Mucosa of stomach (tissue), 1 donor: ENCODE results near the gene IFI27L1.

ENCODE experiments used
- H3K27me3 ChIP-seq: one replicate; pipeline ENCODE4 v1.7.0; 2013; ENCODE audit warnings: mild to moderate bottlenecking, low read length; ENCODE audit not compliant: control insufficient read depth, insufficient read depth
- H3K36me3 ChIP-seq: one replicate; pipeline ENCODE4 v1.7.0; 2013; ENCODE audit warnings: low read length; ENCODE audit not compliant: control insufficient read depth, insufficient read depth
- H3K4me1 ChIP-seq: one replicate; pipeline ENCODE4 v1.7.0; 2013; ENCODE audit warnings: mild to moderate bottlenecking, low read length; ENCODE audit not compliant: control insufficient read depth, insufficient read depth
- H3K4me3 ChIP-seq: one replicate; pipeline ENCODE4 v1.7.0; 2013; ENCODE audit warnings: low read length
- H3K9ac ChIP-seq: one replicate; pipeline ENCODE4 v1.7.0; 2013; ENCODE audit warnings: mild to moderate bottlenecking, low read length, moderate library complexity
- H3K9me3 ChIP-seq: one replicate; pipeline ENCODE4 v1.7.0; 2013; ENCODE audit warnings: mild to moderate bottlenecking, low read length, moderate library complexity; ENCODE audit not compliant: control insufficient read depth
- donor health status: Pancreatic carcinoma.

The IFI27L1 gene

GRCh38 chr14:94099006-94099405 lies 17.9 kb downstream of the IFI27L1 start:
- peaks cover 22% of the 10 kb centered on the region for H3K4me1 ChIP-seq
- H3K9me3 ChIP-seq = no peaks in the 10 kb centered on the region
- H3K27me3 ChIP-seq = no peaks in the 10 kb centered on the region
- H3K36me3 ChIP-seq = no peaks in the 10 kb centered on the region
- H3K4me3 ChIP-seq = no peak overlapping the region
- H3K9ac ChIP-seq = no peak overlapping the region

GRCh38 chr14:94100847-94101246 lies 19.7 kb downstream of the IFI27L1 start:
- Histone ChIP-seq H3K9ac (no peak overlapping the region), H3K9me3 (no peaks in the 10 kb centered on the region), H3K27me3 (no peaks in the 10 kb centered on the region), H3K4me1 (peaks cover 22% of the 10 kb centered on the region), H3K36me3 (no peaks in the 10 kb centered on the region), H3K4me3 (no peak overlapping the region)

GRCh38 chr14:94101748-94102147 lies 20.6 kb downstream of the IFI27L1 start:
- no peaks in the 10 kb centered on the region for H3K36me3 ChIP-seq
- H3K27me3 ChIP-seq = no peaks in the 10 kb centered on the region
- H3K9ac ChIP-seq = no peak overlapping the region
- no peaks in the 10 kb centered on the region for H3K9me3 ChIP-seq
- no peak overlapping the region for H3K4me3 ChIP-seq
- H3K4me1 ChIP-seq = peaks cover 22% of the 10 kb centered on the region

GRCh38 chr14:94102768-94103482 lies 21.8 kb downstream of the IFI27L1 start:
- H3K9me3 ChIP-seq = no peaks in the 10 kb centered on the region
- H3K4me1 ChIP-seq = peaks cover 22% of the 10 kb centered on the region
- H3K36me3 ChIP-seq = no peaks in the 10 kb centered on the region
- no peak overlapping the region for H3K4me3 ChIP-seq
- no peaks in the 10 kb centered on the region for H3K27me3 ChIP-seq
- H3K9ac ChIP-seq = peak overlapping the region; percentile 3

GRCh38 chr14:94103554-94104150 lies 22.5 kb downstream of the IFI27L1 start:
- H3K27me3 ChIP-seq = no peaks in the 10 kb centered on the region
- peak overlapping the region; percentile 3 for H3K9ac ChIP-seq
- peaks cover 22% of the 10 kb centered on the region for H3K4me1 ChIP-seq
- no peaks in the 10 kb centered on the region for H3K36me3 ChIP-seq
- H3K9me3 ChIP-seq = no peaks in the 10 kb centered on the region
- no peak overlapping the region for H3K4me3 ChIP-seq

GRCh38 chr14:94104731-94105130 lies 23.6 kb downstream of the IFI27L1 start:
- Histone ChIP-seq H3K36me3 (no peaks in the 10 kb centered on the region), H3K4me3 (no peak overlapping the region), H3K27me3 (no peaks in the 10 kb centered on the region), H3K9ac (no peak overlapping the region), H3K9me3 (no peaks in the 10 kb centered on the region), H3K4me1 (peaks cover 29% of the 10 kb centered on the region)

GRCh38 chr14:94109915-94110250 lies 28.8 kb downstream of the IFI27L1 start:
- Histone ChIP-seq H3K4me3 (no peak overlapping the region), H3K4me1 (peaks cover 52% of the 10 kb centered on the region), H3K9me3 (no peaks in the 10 kb centered on the region), H3K9ac (peak overlapping the region; percentile 97), H3K27me3 (peaks cover 3% of the 10 kb centered on the region), H3K36me3 (no peaks in the 10 kb centered on the region)

GRCh38 chr14:94110552-94111181 lies 29.6 kb downstream of the IFI27L1 start, which contains the start of gene IFI27:
Gene IFI27 (plus strand): TSS chr14:94110736.
- H3K4me1 ChIP-seq = peaks cover 60% of the 10 kb centered on the region
- H3K4me3 ChIP-seq = peak within 1 kb of the TSS; percentile 72
- H3K27me3 ChIP-seq = peaks cover 3% of the 10 kb centered on the region
- no peaks in the 10 kb centered on the region for H3K9me3 ChIP-seq
- peak within 1 kb of the TSS; percentile 97 for H3K9ac ChIP-seq
- H3K36me3 ChIP-seq = no peaks in the 10 kb centered on the region

- Histone ChIP-seq H3K9me3 (no peaks in the 10 kb centered on the region), H3K36me3 (no peaks in the 10 kb centered on the region), H3K4me1 (peaks cover 61% of the 10 kb centered on the region), H3K4me3 (peak overlapping the region; percentile 72), H3K27me3 (peaks cover 3% of the 10 kb centered on the region), H3K9ac (peak overlapping the region; percentile 97)
Measured at GRCh38 chr14:94111276-94112095, 30.4 kb downstream of the IFI27L1 start.

- H3K9ac ChIP-seq = peak overlapping the region; percentile 97
- H3K4me1 ChIP-seq = peaks cover 61% of the 10 kb centered on the region
- no peak overlapping the region for H3K4me3 ChIP-seq
Measured at GRCh38 chr14:94112513-94113063, 31.5 kb downstream of the IFI27L1 start.

GRCh38 chr14:94113073-94113472 lies 32.0 kb downstream of the IFI27L1 start:
- H3K27me3 ChIP-seq = peaks cover 3% of the 10 kb centered on the region
- H3K36me3 ChIP-seq = no peaks in the 10 kb centered on the region
- no peak overlapping the region for H3K4me3 ChIP-seq
- H3K9ac ChIP-seq = peak overlapping the region; percentile 97
- H3K9me3 ChIP-seq = no peaks in the 10 kb centered on the region
- H3K4me1 ChIP-seq = peaks cover 61% of the 10 kb centered on the region

More at GRCh38 chr14:94112513-94113063, 31.5 kb downstream of the IFI27L1 start:
- Histone ChIP-seq H3K36me3 (no peaks in the 10 kb centered on the region), H3K9me3 (no peaks in the 10 kb centered on the region), H3K27me3 (peaks cover 3% of the 10 kb centered on the region)
